Measurements from ENCODE around the gene IL1R2. TPM values are rescaled to one million over a fixed set of nuclear protein-coding genes. Genes with fewer than 3 reads are reported as not detected.

The IL1R2 gene
- total and polyA plus RNA-seq, 9 of the 15 experiments (the other 6 are each of a cell fraction or from before 2014, with no cell fraction given), result 0.13 TPM; not detected in 8

- TF ChIP-seq CCNT2 (IDR thresholded peaks at IDR 0.05; ENCODE audit: borderline replicate concordance, extremely low read depth, insufficient read length, low read depth, low read length) (no peak), DIDO1 (tag; IDR thresholded peaks at IDR 0.05; ENCODE audit: low read depth) (no peak), CREB3L1 (IDR thresholded peaks at IDR 0.05; ENCODE audit: borderline replicate concordance, low read depth) (no peak), ZNF197 (CRISPR knock-in tag; IDR thresholded peaks at IDR 0.05; ENCODE audit: low read depth) (no peak), NUFIP1 (IDR thresholded peaks at IDR 0.05; ENCODE audit: partially characterized antibody) (no peak), PRDM10 (IDR thresholded peaks at IDR 0.05; ENCODE audit: partially characterized antibody) (peak; percentile 39), ZBTB1 (CRISPR knock-in tag; IDR thresholded peaks at IDR 0.05; ENCODE audit: borderline replicate concordance, low read depth) (no peak), TARDBP (IDR thresholded peaks at IDR 0.05) (no peak), IFI16 (CRISPR knock-in tag; IDR thresholded peaks at IDR 0.05) (no peak), ZBTB49 (CRISPR knock-in tag; IDR thresholded peaks at IDR 0.05; ENCODE audit: borderline replicate concordance) (no peak), PCBP1 (IDR thresholded peaks at IDR 0.05; ENCODE audit: low read depth, low read length, poor library complexity, severe bottlenecking) (no peak), PHB2 (IDR thresholded peaks at IDR 0.05; ENCODE audit: low read depth) (no peak), TBL1XR1 (IDR thresholded peaks at IDR 0.05; ENCODE audit: low read length in 2 of 2) (no peak), CTCFL (IDR thresholded peaks at IDR 0.05; ENCODE audit: borderline replicate concordance, insufficient read depth, low read depth, low read length, poor library complexity, severe bottlenecking) (no peak), KDM4B (IDR thresholded peaks at IDR 0.05; ENCODE audit: borderline replicate concordance in 2 of 2, low read depth in 1 of 2) (no peak), RCOR1 (IDR thresholded peaks at IDR 0.05; ENCODE audit: borderline replicate concordance in 1 of 2, low read depth in 2 of 2, low read length in 2 of 2) (peak in 1 of 2 experiments; percentile 30; a peak in 1 of 4 replicates), POLR3A (IDR thresholded peaks at IDR 0.05; ENCODE audit: borderline replicate concordance, extremely low read depth, insufficient read depth, insufficient read length) (no peak)
Measured at GRCh38 chr2:102065675-102066252, 74.0 kb downstream of the IL1R2 start (continued).

Measured in K562 (cell line).